Superior temporal gyrus (tissue), 1 donor: ENCODE results near the gene KCNK3.

Experiments
- DNase-seq: peaks from one replicate; pipeline ENCODE4 v3.0.0-alpha.2; 2016; ENCODE audit errors: extremely low spot score

Gene KCNK3

GRCh38 chr2:26712486-26713465, 20.3 kb downstream of the KCNK3 start:
- peak; percentile 87 for DNase-seq

GRCh38 chr2:26715528-26716270, 23.2 kb downstream of the KCNK3 start:
- no peak for DNase-seq

GRCh38 chr2:26716340-26716739, 23.8 kb downstream of the KCNK3 start:
- DNase-seq = no peak

- DNase-seq = no peak
Observed at GRCh38 chr2:26716769-26717168, 24.2 kb downstream of the KCNK3 start.

GRCh38 chr2:26717362-26717761, 24.8 kb downstream of the KCNK3 start:
- no peak for DNase-seq

- no peak for DNase-seq
Observed at GRCh38 chr2:26718949-26719686, 26.6 kb downstream of the KCNK3 start.

- DNase-seq = no peak
Observed at GRCh38 chr2:26720322-26721114, 28.0 kb downstream of the KCNK3 start.

GRCh38 chr2:26721115-26722032, 28.9 kb downstream of the KCNK3 start:
- no peak for DNase-seq

- no peak for DNase-seq
Observed at GRCh38 chr2:26722328-26722727, 29.8 kb downstream of the KCNK3 start.

- DNase-seq = no peak
Observed at GRCh38 chr2:26722911-26723310, 30.4 kb downstream of the KCNK3 start.

- DNase-seq = no peak
Observed at GRCh38 chr2:26723475-26723874, 31.0 kb downstream of the KCNK3 start.

GRCh38 chr2:26723991-26724750, 31.6 kb downstream of the KCNK3 start:
- DNase-seq = no peak

- DNase-seq = no peak
Observed at GRCh38 chr2:26724784-26725520, 32.4 kb downstream of the KCNK3 start.

- DNase-seq = no peak
Observed at GRCh38 chr2:26725521-26725820, 32.9 kb downstream of the KCNK3 start.

- DNase-seq = no peak
Observed at GRCh38 chr2:26726228-26726627, 33.7 kb downstream of the KCNK3 start.

GRCh38 chr2:26727641-26728561, 35.4 kb downstream of the KCNK3 start:
- no peak for DNase-seq

GRCh38 chr2:26729311-26729710, 36.8 kb downstream of the KCNK3 start:
- DNase-seq = no peak
